ENCODE data around the gene PIK3C3. TPM values are rescaled to one million over a fixed set of nuclear protein-coding genes. Genes with fewer than 3 reads are reported as not detected.
A peak's percentile ranks its signal among the peaks of the same experiment; 100 is the strongest.

Gene PIK3C3
- total RNA-seq, 1 donor = 72.3 TPM

GRCh38 chr18:41940506-41941215, 14.4 kb upstream of the PIK3C3 start:
- Histone ChIP-seq H3K4me3 (ENCODE audit: low read length) (no peak overlapping the region), H3K27me3 (ENCODE audit: insufficient read depth, low read length) (peaks cover 3% of the 10 kb centered on the region), H3K9me3 (ENCODE audit: low read depth, low read length) (no peaks in the 10 kb centered on the region), H3K4me1 (ENCODE audit: insufficient read depth, low read length) (peaks cover 3% of the 10 kb centered on the region)

GRCh38 chr18:41942254-41942653, 12.8 kb upstream of the PIK3C3 start:
- Histone ChIP-seq H3K4me3 (ENCODE audit: low read length) (no peak overlapping the region), H3K9me3 (ENCODE audit: low read depth, low read length) (no peaks in the 10 kb centered on the region), H3K27me3 (ENCODE audit: insufficient read depth, low read length) (peaks cover 14% of the 10 kb centered on the region), H3K4me1 (ENCODE audit: insufficient read depth, low read length) (no peaks in the 10 kb centered on the region)

GRCh38 chr18:41948544-41949110, 6.4 kb upstream of the PIK3C3 start:
- Histone ChIP-seq H3K27me3 (ENCODE audit: insufficient read depth, low read length) (peaks cover 14% of the 10 kb centered on the region), H3K4me1 (ENCODE audit: insufficient read depth, low read length) (no peaks in the 10 kb centered on the region), H3K4me3 (ENCODE audit: low read length) (no peak overlapping the region), H3K9me3 (ENCODE audit: low read depth, low read length) (no peaks in the 10 kb centered on the region)

- no peaks in the 10 kb centered on the region for H3K4me1 ChIP-seq (ENCODE audit: insufficient read depth, low read length)
- H3K27me3 ChIP-seq (ENCODE audit: insufficient read depth, low read length) = peaks cover 12% of the 10 kb centered on the region
- H3K9me3 ChIP-seq (ENCODE audit: low read depth, low read length) = no peaks in the 10 kb centered on the region
- no peak overlapping the region for H3K4me3 ChIP-seq (ENCODE audit: low read length)
Measured at GRCh38 chr18:41949206-41949920, 5.7 kb upstream of the PIK3C3 start.

GRCh38 chr18:41955688-41956087, 654 bp downstream of the PIK3C3 start:
- H3K4me1 ChIP-seq (ENCODE audit: insufficient read depth, low read length) = peaks cover 5% of the 10 kb centered on the region
- no peaks in the 10 kb centered on the region for H3K27me3 ChIP-seq (ENCODE audit: insufficient read depth, low read length)
- no peaks in the 10 kb centered on the region for H3K9me3 ChIP-seq (ENCODE audit: low read depth, low read length)
- H3K4me3 ChIP-seq (ENCODE audit: low read length) = peak overlapping the region; percentile 86

- no peaks in the 10 kb centered on the region for H3K27me3 ChIP-seq (ENCODE audit: insufficient read depth, low read length)
- H3K9me3 ChIP-seq (ENCODE audit: low read depth, low read length) = no peaks in the 10 kb centered on the region
- H3K4me3 ChIP-seq (ENCODE audit: low read length) = no peak overlapping the region
- peaks cover 5% of the 10 kb centered on the region for H3K4me1 ChIP-seq (ENCODE audit: insufficient read depth, low read length)
Measured at GRCh38 chr18:41959045-41959444, 4.0 kb downstream of the PIK3C3 start.

GRCh38 chr18:41965634-41966255, 10.7 kb downstream of the PIK3C3 start:
- Histone ChIP-seq H3K4me3 (ENCODE audit: low read length) (no peak overlapping the region), H3K9me3 (ENCODE audit: low read depth, low read length) (no peaks in the 10 kb centered on the region), H3K4me1 (ENCODE audit: insufficient read depth, low read length) (no peaks in the 10 kb centered on the region), H3K27me3 (ENCODE audit: insufficient read depth, low read length) (no peaks in the 10 kb centered on the region)

GRCh38 chr18:41966943-41967342, 11.9 kb downstream of the PIK3C3 start:
- Histone ChIP-seq H3K4me1 (ENCODE audit: insufficient read depth, low read length) (no peaks in the 10 kb centered on the region), H3K27me3 (ENCODE audit: insufficient read depth, low read length) (no peaks in the 10 kb centered on the region), H3K9me3 (ENCODE audit: low read depth, low read length) (no peaks in the 10 kb centered on the region), H3K4me3 (ENCODE audit: low read length) (no peak overlapping the region)

- Histone ChIP-seq H3K9me3 (ENCODE audit: low read depth, low read length) (no peaks in the 10 kb centered on the region), H3K4me3 (ENCODE audit: low read length) (no peak overlapping the region), H3K4me1 (ENCODE audit: insufficient read depth, low read length) (no peaks in the 10 kb centered on the region), H3K27me3 (ENCODE audit: insufficient read depth, low read length) (no peaks in the 10 kb centered on the region)
Measured at GRCh38 chr18:41967680-41968079, 12.6 kb downstream of the PIK3C3 start.

- H3K4me1 ChIP-seq (ENCODE audit: insufficient read depth, low read length) = no peaks in the 10 kb centered on the region
- H3K4me3 ChIP-seq (ENCODE audit: low read length) = no peak overlapping the region
- no peaks in the 10 kb centered on the region for H3K27me3 ChIP-seq (ENCODE audit: insufficient read depth, low read length)
- no peaks in the 10 kb centered on the region for H3K9me3 ChIP-seq (ENCODE audit: low read depth, low read length)
Measured at GRCh38 chr18:41969881-41970280, 14.8 kb downstream of the PIK3C3 start.

- no peaks in the 10 kb centered on the region for H3K4me1 ChIP-seq (ENCODE audit: insufficient read depth, low read length)
- no peaks in the 10 kb centered on the region for H3K9me3 ChIP-seq (ENCODE audit: low read depth, low read length)
- no peak overlapping the region for H3K4me3 ChIP-seq (ENCODE audit: low read length)
- H3K27me3 ChIP-seq (ENCODE audit: insufficient read depth, low read length) = no peaks in the 10 kb centered on the region
Measured at GRCh38 chr18:41972067-41972925, 17.3 kb downstream of the PIK3C3 start.

GRCh38 chr18:41973983-41974382, 18.9 kb downstream of the PIK3C3 start:
- H3K27me3 ChIP-seq (ENCODE audit: insufficient read depth, low read length) = no peaks in the 10 kb centered on the region
- H3K4me1 ChIP-seq (ENCODE audit: insufficient read depth, low read length) = no peaks in the 10 kb centered on the region
- no peaks in the 10 kb centered on the region for H3K9me3 ChIP-seq (ENCODE audit: low read depth, low read length)
- no peak overlapping the region for H3K4me3 ChIP-seq (ENCODE audit: low read length)

- no peak overlapping the region for H3K4me3 ChIP-seq (ENCODE audit: low read length)
- H3K27me3 ChIP-seq (ENCODE audit: insufficient read depth, low read length) = no peaks in the 10 kb centered on the region
- H3K4me1 ChIP-seq (ENCODE audit: insufficient read depth, low read length) = no peaks in the 10 kb centered on the region
- H3K9me3 ChIP-seq (ENCODE audit: low read depth, low read length) = no peaks in the 10 kb centered on the region
Measured at GRCh38 chr18:41974796-41975201, 19.8 kb downstream of the PIK3C3 start.

- no peaks in the 10 kb centered on the region for H3K4me1 ChIP-seq (ENCODE audit: insufficient read depth, low read length)
- H3K4me3 ChIP-seq (ENCODE audit: low read length) = no peak overlapping the region
- no peaks in the 10 kb centered on the region for H3K27me3 ChIP-seq (ENCODE audit: insufficient read depth, low read length)
- no peaks in the 10 kb centered on the region for H3K9me3 ChIP-seq (ENCODE audit: low read depth, low read length)
Measured at GRCh38 chr18:41975284-41975683, 20.2 kb downstream of the PIK3C3 start.
